Smooth muscle cell (in vitro differentiated cells): ENCODE results near the gene ATF4. TPM values are rescaled to one million over a fixed set of nuclear protein-coding genes. Genes with fewer than 3 reads are reported as not detected.

Source experiments
- DNase-seq: peaks from one replicate; lab custom pipeline; 2025; ENCODE audit not compliant: unreplicated experiment; lab: John Stamatoyannopoulos, UW
- H2AFZ ChIP-seq: fragments of 200-600 bp; sonication (generic); 2 replicates; pipeline ENCODE4 v1.6.0; 2016; ENCODE audit warnings: antibody characterized with exemption, low read depth, mild to moderate bottlenecking
- H3F3A ChIP-seq: fragments of 200-600 bp; sonication (generic); 2 replicates; pipeline ENCODE4 v1.6.0; 2017; ENCODE audit warnings: antibody characterized with exemption, low read depth
- H3K27ac ChIP-seq: fragments of 200-600 bp; sonication (generic); 2 replicates; pipeline ENCODE4 v1.5.1; 2016; ENCODE audit warnings: low read depth, mild to moderate bottlenecking
- H3K27me3 ChIP-seq: fragments of 200-600 bp; sonication (generic); 2 replicates; pipeline ENCODE4 v1.6.1; 2016; ENCODE audit warnings: low read depth, mild to moderate bottlenecking
- H3K36me3 ChIP-seq: fragments of 200-600 bp; sonication (generic); 2 replicates; pipeline ENCODE4 v1.5.1; 2016; ENCODE audit warnings: low read depth
- H3K4me1 ChIP-seq: fragments of 200-600 bp; sonication (generic); 2 replicates; pipeline ENCODE4 v1.5.1; 2016; ENCODE audit warnings: low read depth
- H3K4me2 ChIP-seq: fragments of 200-600 bp; sonication (generic); 2 replicates; pipeline ENCODE4 v1.6.0; 2016; ENCODE audit warnings: mild to moderate bottlenecking
- H3K4me3 ChIP-seq: fragments of 200-600 bp; sonication (generic); 2 replicates; pipeline ENCODE4 v1.5.1; 2016; ENCODE audit warnings: mild to moderate bottlenecking
- H3K79me2 ChIP-seq: fragments of 200-600 bp; sonication (generic); 2 replicates; pipeline ENCODE4 v1.6.0; 2016; ENCODE audit warnings: low read depth, mild to moderate bottlenecking
- H3K9ac ChIP-seq: fragments of 200-600 bp; sonication (generic); 2 replicates; pipeline ENCODE4 v1.6.0; 2016; ENCODE audit warnings: low read depth
- H3K9me3 ChIP-seq: fragments of 200-600 bp; sonication (generic); replicated peaks from 2 replicates; pipeline ENCODE4 v1.5.1; 2016; ENCODE audit warnings: low read depth
- H4K20me1 ChIP-seq: fragments of 200-600 bp; sonication (generic); 2 replicates; pipeline ENCODE4 v1.6.0; 2016; ENCODE audit warnings: low read depth
- WGBS: methylation state at CpG from one replicate; pipeline ENCODE4 v1.1.7; 2016; ENCODE audit warnings: low lambda C conversion rate; 5-methylcytosine and 5-hydroxymethylcytosine counted together
- polyA plus RNA-seq: library from polyadenylated mRNA; unstranded; fragments of >200 nt; fragmentation: Nextera tagmentation; extraction: Ambion mirVana; gene quantifications from 2 replicates; pipeline ENCODE4 v1.2.1, GENCODE V29; 2016
- total RNA-seq: library from RNA; depleted of rRNA; stranded (reverse); fragments of >200 nt; gene quantifications from 2 replicates; pipeline ENCODE4 v1.2.3, GENCODE V29; 2014
- TF ChIP-seq, protein P1 (sequence below): fragments of 200-600 bp; sonication (generic); IDR thresholded peaks from 2 replicates; pipeline ENCODE4 v1.5.1; 2017; ENCODE audit warnings: borderline replicate concordance, mild to moderate bottlenecking, antibody characterized with exemption; ENCODE audit not compliant: insufficient read depth, poor library complexity, severe bottlenecking

The ATF4 gene
- total and polyA plus RNA-seq, 2 experiments from 2014 or later: 288 to 421 TPM

DNA sequence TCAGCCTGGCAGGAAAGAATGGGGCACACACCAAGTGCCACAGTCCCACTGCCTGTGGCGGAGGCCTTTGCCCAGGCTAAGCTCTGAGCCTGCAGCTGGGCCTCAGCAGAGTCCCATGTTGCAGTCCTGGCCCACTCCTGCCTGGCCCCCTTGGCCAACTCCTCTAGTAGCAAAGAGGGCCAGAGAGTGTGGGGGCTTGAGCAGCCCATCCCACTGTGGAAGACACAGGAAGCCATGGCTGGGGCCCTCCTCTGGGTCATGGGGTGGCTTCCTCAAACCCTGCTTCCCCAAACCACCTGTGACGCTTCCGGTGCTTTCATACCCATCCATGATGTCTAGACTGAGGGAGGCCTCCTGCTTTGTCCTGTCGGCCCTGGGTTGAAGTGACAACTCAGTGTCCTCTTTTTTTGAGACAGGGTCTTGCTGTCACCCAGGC, 6.4 kb downstream of the ATF4 start:
- H3K79me2 ChIP-seq: peaks cover 36% of the 10 kb centered on the region
- no peaks in the 10 kb centered on the region for H3K36me3 ChIP-seq

DNA sequence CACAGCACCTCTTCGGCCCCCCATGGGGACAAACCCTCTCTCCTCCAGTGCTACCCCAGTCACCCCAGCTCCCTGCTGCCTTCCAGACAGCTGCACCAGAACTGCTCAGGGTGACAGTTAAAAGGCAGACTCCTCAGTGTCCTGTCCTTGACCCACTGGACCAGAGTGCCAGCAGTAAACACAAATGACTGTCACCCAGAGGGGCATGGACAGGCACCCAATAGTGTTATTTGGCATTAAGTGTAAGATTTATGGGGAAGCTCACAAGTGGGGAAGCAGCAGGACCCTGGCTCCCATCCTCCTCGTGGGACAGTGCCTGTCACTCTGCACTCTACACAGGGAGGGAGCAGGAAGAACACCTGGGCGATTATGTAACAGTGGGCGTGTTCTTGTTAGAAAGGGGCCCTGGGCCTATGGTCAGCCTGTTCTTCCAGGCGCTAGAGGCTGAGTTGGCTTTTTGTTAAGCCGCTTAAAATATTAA, 7.2 kb downstream of the ATF4 start:
- 74% methylated on average over 6 of the region's 6 CpGs for whole genome bisulfite sequencing
- no peak for DNase-seq
- Histone ChIP-seq H3K9ac (no peak overlapping the region), H4K20me1 (peaks cover 77% of the 10 kb centered on the region), H2AFZ (no peak overlapping the region), H3K27ac (no peak overlapping the region), H3K4me1 (peaks cover 12% of the 10 kb centered on the region), H3K36me3 (no peaks in the 10 kb centered on the region), H3K4me3 (no peak overlapping the region), H3K27me3 (no peaks in the 10 kb centered on the region), H3F3A (peaks cover 11% of the 10 kb centered on the region), H3K79me2 (peaks cover 32% of the 10 kb centered on the region), H3K4me2 (no peak overlapping the region), H3K9me3 (no peaks in the 10 kb centered on the region)
- TF ChIP-seq, protein P1, sequence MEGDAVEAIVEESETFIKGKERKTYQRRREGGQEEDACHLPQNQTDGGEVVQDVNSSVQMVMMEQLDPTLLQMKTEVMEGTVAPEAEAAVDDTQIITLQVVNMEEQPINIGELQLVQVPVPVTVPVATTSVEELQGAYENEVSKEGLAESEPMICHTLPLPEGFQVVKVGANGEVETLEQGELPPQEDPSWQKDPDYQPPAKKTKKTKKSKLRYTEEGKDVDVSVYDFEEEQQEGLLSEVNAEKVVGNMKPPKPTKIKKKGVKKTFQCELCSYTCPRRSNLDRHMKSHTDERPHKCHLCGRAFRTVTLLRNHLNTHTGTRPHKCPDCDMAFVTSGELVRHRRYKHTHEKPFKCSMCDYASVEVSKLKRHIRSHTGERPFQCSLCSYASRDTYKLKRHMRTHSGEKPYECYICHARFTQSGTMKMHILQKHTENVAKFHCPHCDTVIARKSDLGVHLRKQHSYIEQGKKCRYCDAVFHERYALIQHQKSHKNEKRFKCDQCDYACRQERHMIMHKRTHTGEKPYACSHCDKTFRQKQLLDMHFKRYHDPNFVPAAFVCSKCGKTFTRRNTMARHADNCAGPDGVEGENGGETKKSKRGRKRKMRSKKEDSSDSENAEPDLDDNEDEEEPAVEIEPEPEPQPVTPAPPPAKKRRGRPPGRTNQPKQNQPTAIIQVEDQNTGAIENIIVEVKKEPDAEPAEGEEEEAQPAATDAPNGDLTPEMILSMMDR: no peak

More for the DNA sequence above, 6.4 kb downstream of the ATF4 start:
- Histone ChIP-seq H3K4me2 (no peak overlapping the region), H2AFZ (no peak overlapping the region), H4K20me1 (peaks cover 84% of the 10 kb centered on the region), H3K4me1 (peaks cover 13% of the 10 kb centered on the region), H3K4me3 (no peak overlapping the region), H3K9me3 (no peaks in the 10 kb centered on the region), H3K9ac (no peak overlapping the region), H3K27me3 (no peaks in the 10 kb centered on the region), H3K27ac (peak overlapping the region; percentile 34), H3F3A (peaks cover 18% of the 10 kb centered on the region)
- TF ChIP-seq, protein P1: no peak
- WGBS: 92% methylated on average over 4 of the region's 4 CpGs
- DNase-seq: no peak

DNA sequence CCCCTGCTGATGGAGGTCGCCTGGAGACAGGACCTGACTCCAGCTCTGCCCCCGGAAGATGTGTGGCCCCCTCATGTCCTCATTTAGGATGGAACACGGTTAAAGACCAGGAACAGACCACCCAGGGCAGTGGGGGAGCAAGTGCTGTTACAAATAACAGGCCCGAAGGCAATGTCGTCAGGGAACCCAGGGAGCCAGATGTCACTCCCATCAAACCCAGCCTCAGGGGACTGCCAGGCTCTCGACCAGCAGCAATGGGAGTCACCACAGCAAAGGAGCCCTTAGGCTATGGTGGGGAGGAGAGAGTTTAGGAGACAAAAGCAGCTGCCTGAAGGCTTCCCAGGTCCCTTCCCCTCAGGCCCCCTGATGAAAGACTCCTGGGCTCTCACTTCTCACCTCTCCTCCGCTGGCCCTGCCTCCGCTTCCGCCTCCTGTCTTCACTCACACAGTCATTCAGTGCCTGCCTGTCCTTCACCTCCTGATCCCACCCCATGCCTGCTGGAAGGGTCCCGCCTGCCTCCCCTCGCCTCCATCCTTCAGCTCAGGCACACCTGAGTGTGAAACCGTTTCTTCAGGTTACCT, 7.8 kb downstream of the ATF4 start:
- Histone ChIP-seq H3K4me3 (no peak overlapping the region), H3K36me3 (no peaks in the 10 kb centered on the region), H4K20me1 (peaks cover 70% of the 10 kb centered on the region), H2AFZ (no peak overlapping the region), H3K9me3 (no peaks in the 10 kb centered on the region), H3K27me3 (no peaks in the 10 kb centered on the region), H3F3A (peaks cover 6% of the 10 kb centered on the region), H3K27ac (no peak overlapping the region), H3K4me2 (no peak overlapping the region), H3K79me2 (peaks cover 25% of the 10 kb centered on the region), H3K4me1 (peaks cover 10% of the 10 kb centered on the region), H3K9ac (no peak overlapping the region)
- 76% methylated on average over 12 of the region's 12 CpGs for WGBS
- TF ChIP-seq, protein P1: no peak
- no peak for DNase-seq
